HEK293 (cell line): ENCODE results near the gene ASXL3.

Experiments
- CTCF ChIA-PET: fragments of 350-600 bp; formaldehyde crosslinking; extraction: SDS; loops from one replicate; lab custom pipeline; 2021; ENCODE audit warnings: antibody characterized with exemption; lab: Yijun Ruan, JAX
- POLR2A ChIA-PET: fragments of 300-600 bp; formaldehyde crosslinking; extraction: SDS; loops from one replicate; lab custom pipeline; 2020; ENCODE audit warnings: antibody characterized with exemption, inconsistent platforms; lab: Yijun Ruan, JAX
- H3K27ac ChIP-seq: fragments of 200-500 bp; sonication (Bioruptor generic); 2 replicates; pipeline ENCODE4 v1.5.1; 2014; ENCODE audit warnings: low read depth, low read length, control low read depth, inconsistent platforms; ENCODE audit errors: extremely low read depth
- H3K36me3 ChIP-seq, 2 experiments: fragments of 200-500 bp in 1 of 2; sonication (Bioruptor generic) in 1 of 2; 1 replicate in 1 of 2; 2 replicates in 1 of 2; pipeline ENCODE4 v1.5.1; 2014 to 2017; ENCODE audit warnings: inconsistent platforms in 2 of 2, low read length in 2 of 2; ENCODE audit not compliant: control insufficient read depth in 2 of 2, insufficient read depth in 1 of 2
- H3K4me1 ChIP-seq: fragments of 200-500 bp; sonication (Bioruptor generic); 2 replicates; pipeline ENCODE4 v1.5.1; 2014; ENCODE audit warnings: mild to moderate bottlenecking, low read length, inconsistent platforms; ENCODE audit not compliant: control insufficient read depth, insufficient read depth
- H3K4me3 ChIP-seq: 2 replicates; pipeline ENCODE4 v1.5.1; 2011; ENCODE audit warnings: low read depth, mild to moderate bottlenecking, control low read depth, low read length, moderate library complexity
- H3K9me3 ChIP-seq: fragments of 200-500 bp; sonication (Bioruptor generic); 2 replicates; pipeline ENCODE4 v1.5.1; 2014; ENCODE audit warnings: low read depth, low read length, inconsistent platforms; ENCODE audit not compliant: control insufficient read depth, insufficient read depth
- BCL6B ChIP-seq: fragments of 450-650 bp; formaldehyde crosslinking; IDR thresholded peaks from 2 replicates; pipeline ENCODE4 v1.5.1; 2017; ENCODE audit warnings: missing biosample characterization, missing genetic modification characterization
- MEIS1 ChIP-seq: sonication (generic); formaldehyde crosslinking; IDR thresholded peaks from 2 replicates; pipeline ENCODE4 v1.8.1; 2022; ENCODE audit warnings: missing genetic modification reagents, mild to moderate bottlenecking, borderline replicate concordance
- PATZ1 ChIP-seq: fragments of 450-650 bp; formaldehyde crosslinking; IDR thresholded peaks from 2 replicates; pipeline ENCODE4 v1.5.1; 2016; ENCODE audit warnings: missing biosample characterization, missing genetic modification characterization
- PRDM2 ChIP-seq: fragments of 450-650 bp; formaldehyde crosslinking; IDR thresholded peaks from 2 replicates; pipeline ENCODE4 v1.5.1; 2016; ENCODE audit warnings: missing biosample characterization, missing genetic modification characterization, borderline replicate concordance
- SCRT2 ChIP-seq: fragments of 450-650 bp; formaldehyde crosslinking; IDR thresholded peaks from 2 replicates; pipeline ENCODE4 v1.5.1; 2016; ENCODE audit warnings: missing biosample characterization, missing genetic modification characterization
- ZEB2 ChIP-seq: fragments of 450-650 bp; formaldehyde crosslinking; IDR thresholded peaks from 2 replicates; pipeline ENCODE4 v1.5.1; 2016; ENCODE audit warnings: missing biosample characterization, missing genetic modification characterization
- ZIC2 ChIP-seq: fragments of 450-650 bp; formaldehyde crosslinking; IDR thresholded peaks from 2 replicates; pipeline ENCODE4 v1.5.1; 2016; ENCODE audit warnings: missing biosample characterization, missing genetic modification characterization
- ZNF112 ChIP-seq: fragments of 450-650 bp; formaldehyde crosslinking; IDR thresholded peaks from 2 replicates; pipeline ENCODE4 v1.5.0; 2017; ENCODE audit warnings: missing biosample characterization, missing genetic modification characterization
- ZNF133 ChIP-seq: fragments of 450-650 bp; formaldehyde crosslinking; IDR thresholded peaks from 2 replicates; pipeline ENCODE4 v1.5.1; 2016; ENCODE audit warnings: missing biosample characterization, missing genetic modification characterization
- ZNF138 ChIP-seq: fragments of 450-650 bp; formaldehyde crosslinking; IDR thresholded peaks from 2 replicates; pipeline ENCODE4 v1.5.1; 2016; ENCODE audit warnings: missing biosample characterization, missing genetic modification characterization, borderline replicate concordance
- ZNF155 ChIP-seq: fragments of 450-650 bp; formaldehyde crosslinking; IDR thresholded peaks from 2 replicates; pipeline ENCODE4 v1.5.1; 2016; ENCODE audit warnings: missing biosample characterization, missing genetic modification characterization
- ZNF174 ChIP-seq: fragments of 450-650 bp; formaldehyde crosslinking; IDR thresholded peaks from 2 replicates; pipeline ENCODE4 v1.5.0; 2017; ENCODE audit warnings: missing biosample characterization, mild to moderate bottlenecking, missing genetic modification characterization
- ZNF184 ChIP-seq: fragments of 450-650 bp; IDR thresholded peaks from 2 replicates; pipeline ENCODE4 v1.5.1; 2018; ENCODE audit warnings: missing biosample characterization, mild to moderate bottlenecking, missing genetic modification characterization
- ZNF324 ChIP-seq: fragments of 450-650 bp; formaldehyde crosslinking; IDR thresholded peaks from 2 replicates; pipeline ENCODE4 v1.5.1; 2016; ENCODE audit warnings: missing biosample characterization, missing genetic modification characterization
- ZNF488 ChIP-seq: fragments of 450-650 bp; formaldehyde crosslinking; IDR thresholded peaks from 2 replicates; pipeline ENCODE4 v1.5.1; 2016; ENCODE audit warnings: missing biosample characterization, missing genetic modification characterization
- ZNF513 ChIP-seq: fragments of 450-650 bp; IDR thresholded peaks from 2 replicates; pipeline ENCODE4 v1.5.1; 2018; ENCODE audit warnings: missing biosample characterization, missing genetic modification characterization
- ZNF600 ChIP-seq: fragments of 450-650 bp; formaldehyde crosslinking; IDR thresholded peaks from 2 replicates; pipeline ENCODE4 v1.5.1; 2016; ENCODE audit warnings: missing biosample characterization, missing genetic modification characterization
- ZNF629 ChIP-seq: fragments of 450-650 bp; formaldehyde crosslinking; IDR thresholded peaks from 2 replicates; pipeline ENCODE4 v1.5.1; 2017; ENCODE audit warnings: missing biosample characterization, missing genetic modification characterization
- ZNF843 ChIP-seq: fragments of 450-650 bp; formaldehyde crosslinking; IDR thresholded peaks from 2 replicates; pipeline ENCODE4 v1.5.1; 2016; ENCODE audit warnings: missing biosample characterization, missing genetic modification characterization

The ASXL3 gene

GRCh38 chr18:33716061-33716683, 138.2 kb downstream of the ASXL3 start:
- Histone ChIP-seq H3K9me3 (no peaks in the 10 kb centered on the region), H3K4me1 (no peaks in the 10 kb centered on the region), H3K27ac (no peak overlapping the region), H3K36me3 (no peaks in the 10 kb centered on the region), H3K4me3 (no peak overlapping the region)
- TF ChIP-seq MEIS1 (CRISPR knock-in tag) (no peak), ZNF155 (tag by site-specific recombination) (no peak), ZNF133 (tag by site-specific recombination) (no peak), ZEB2 (tag by site-specific recombination) (no peak), ZIC2 (tag by site-specific recombination) (no peak), ZNF513 (tag by site-specific recombination) (no peak), ZNF488 (tag by site-specific recombination) (no peak), ZNF843 (tag by site-specific recombination) (no peak), BCL6B (tag by site-specific recombination) (no peak)
- ChIA-PET CTCF (interaction anchor here (1.0 kb wide), 1 partner anchor 72 kb away, joined by 3 read pairs; no protein-coding TSS in a partner anchor), POLR2A (no interaction called here)

GRCh38 chr18:33717339-33717738, 139.3 kb downstream of the ASXL3 start:
- Histone ChIP-seq H3K4me1 (no peaks in the 10 kb centered on the region), H3K36me3 (no peaks in the 10 kb centered on the region), H3K27ac (no peak overlapping the region), H3K4me3 (no peak overlapping the region), H3K9me3 (no peaks in the 10 kb centered on the region)
- ChIA-PET CTCF (interaction anchor here (0.6 to 1.0 kb wide), 3 partner anchors 35 to 1725 kb away, joined by 3 to 5 read pairs (median 4); no protein-coding TSS in a partner anchor), POLR2A (no interaction called here)
- no peak for TF ChIP-seq SCRT2 (tag by site-specific recombination)
- no peak for TF ChIP-seq ZNF629 (tag by site-specific recombination)
- no peak for TF ChIP-seq PATZ1 (tag by site-specific recombination)
- TF ChIP-seq ZNF138 (tag by site-specific recombination) = no peak
- TF ChIP-seq PRDM2 (tag by site-specific recombination) = no peak
- TF ChIP-seq ZNF184 (tag by site-specific recombination) = no peak
- no peak for TF ChIP-seq ZNF600
- no peak for TF ChIP-seq ZNF133 (tag by site-specific recombination)
- no peak for TF ChIP-seq ZNF174 (tag by site-specific recombination)
- no peak for TF ChIP-seq ZNF112 (tag by site-specific recombination)
- TF ChIP-seq ZNF324 = no peak
